ENCODE results near the gene ANKRD39. TPM values are rescaled to one million over a fixed set of nuclear protein-coding genes. Genes with fewer than 3 reads are reported as not detected.

The ANKRD39 gene
- total and polyA plus RNA-seq, 9 of the 15 experiments (the other 6 are each of a cell fraction or from before 2014, with no cell fraction given), result 8.2 to 33.1 (median 23.8) TPM

GRCh38 chr2:96870626-96871255, 12.9 kb upstream of the ANKRD39 start (continued):
- TF ChIP-seq VEZF1 (CRISPR knock-in tag; IDR thresholded peaks at IDR 0.05), result no peak
- TF ChIP-seq, protein P1, sequence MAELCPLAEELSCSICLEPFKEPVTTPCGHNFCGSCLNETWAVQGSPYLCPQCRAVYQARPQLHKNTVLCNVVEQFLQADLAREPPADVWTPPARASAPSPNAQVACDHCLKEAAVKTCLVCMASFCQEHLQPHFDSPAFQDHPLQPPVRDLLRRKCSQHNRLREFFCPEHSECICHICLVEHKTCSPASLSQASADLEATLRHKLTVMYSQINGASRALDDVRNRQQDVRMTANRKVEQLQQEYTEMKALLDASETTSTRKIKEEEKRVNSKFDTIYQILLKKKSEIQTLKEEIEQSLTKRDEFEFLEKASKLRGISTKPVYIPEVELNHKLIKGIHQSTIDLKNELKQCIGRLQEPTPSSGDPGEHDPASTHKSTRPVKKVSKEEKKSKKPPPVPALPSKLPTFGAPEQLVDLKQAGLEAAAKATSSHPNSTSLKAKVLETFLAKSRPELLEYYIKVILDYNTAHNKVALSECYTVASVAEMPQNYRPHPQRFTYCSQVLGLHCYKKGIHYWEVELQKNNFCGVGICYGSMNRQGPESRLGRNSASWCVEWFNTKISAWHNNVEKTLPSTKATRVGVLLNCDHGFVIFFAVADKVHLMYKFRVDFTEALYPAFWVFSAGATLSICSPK (IDR thresholded peaks at IDR 0.05; ENCODE audit: borderline replicate concordance), result no peak
- TF ChIP-seq TCF7 (IDR thresholded peaks at IDR 0.05; ENCODE audit: borderline replicate concordance), result no peak
- TF ChIP-seq SREBF2 (CRISPR knock-in tag; IDR thresholded peaks at IDR 0.05), result no peak
- TF ChIP-seq, protein P2, sequence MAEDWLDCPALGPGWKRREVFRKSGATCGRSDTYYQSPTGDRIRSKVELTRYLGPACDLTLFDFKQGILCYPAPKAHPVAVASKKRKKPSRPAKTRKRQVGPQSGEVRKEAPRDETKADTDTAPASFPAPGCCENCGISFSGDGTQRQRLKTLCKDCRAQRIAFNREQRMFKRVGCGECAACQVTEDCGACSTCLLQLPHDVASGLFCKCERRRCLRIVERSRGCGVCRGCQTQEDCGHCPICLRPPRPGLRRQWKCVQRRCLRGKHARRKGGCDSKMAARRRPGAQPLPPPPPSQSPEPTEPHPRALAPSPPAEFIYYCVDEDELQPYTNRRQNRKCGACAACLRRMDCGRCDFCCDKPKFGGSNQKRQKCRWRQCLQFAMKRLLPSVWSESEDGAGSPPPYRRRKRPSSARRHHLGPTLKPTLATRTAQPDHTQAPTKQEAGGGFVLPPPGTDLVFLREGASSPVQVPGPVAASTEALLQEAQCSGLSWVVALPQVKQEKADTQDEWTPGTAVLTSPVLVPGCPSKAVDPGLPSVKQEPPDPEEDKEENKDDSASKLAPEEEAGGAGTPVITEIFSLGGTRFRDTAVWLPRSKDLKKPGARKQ (CRISPR knock-in tag; IDR thresholded peaks at IDR 0.05), result no peak
- TF ChIP-seq ZNF3 (CRISPR knock-in tag; IDR thresholded peaks at IDR 0.05), result no peak
- no peak for TF ChIP-seq SMC3 (conservative IDR thresholded peaks at IDR 0.05; ENCODE audit: insufficient read depth, low read depth, low read length)
- TF ChIP-seq, protein P3, sequence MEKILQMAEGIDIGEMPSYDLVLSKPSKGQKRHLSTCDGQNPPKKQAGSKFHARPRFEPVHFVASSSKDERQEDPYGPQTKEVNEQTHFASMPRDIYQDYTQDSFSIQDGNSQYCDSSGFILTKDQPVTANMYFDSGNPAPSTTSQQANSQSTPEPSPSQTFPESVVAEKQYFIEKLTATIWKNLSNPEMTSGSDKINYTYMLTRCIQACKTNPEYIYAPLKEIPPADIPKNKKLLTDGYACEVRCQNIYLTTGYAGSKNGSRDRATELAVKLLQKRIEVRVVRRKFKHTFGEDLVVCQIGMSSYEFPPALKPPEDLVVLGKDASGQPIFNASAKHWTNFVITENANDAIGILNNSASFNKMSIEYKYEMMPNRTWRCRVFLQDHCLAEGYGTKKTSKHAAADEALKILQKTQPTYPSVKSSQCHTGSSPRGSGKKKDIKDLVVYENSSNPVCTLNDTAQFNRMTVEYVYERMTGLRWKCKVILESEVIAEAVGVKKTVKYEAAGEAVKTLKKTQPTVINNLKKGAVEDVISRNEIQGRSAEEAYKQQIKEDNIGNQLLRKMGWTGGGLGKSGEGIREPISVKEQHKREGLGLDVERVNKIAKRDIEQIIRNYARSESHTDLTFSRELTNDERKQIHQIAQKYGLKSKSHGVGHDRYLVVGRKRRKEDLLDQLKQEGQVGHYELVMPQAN (IDR thresholded peaks at IDR 0.05; ENCODE audit: borderline replicate concordance), result peak; percentile 68; the same call in 1 of the 2 replicates
- no peak for TF ChIP-seq ZBTB26 (CRISPR knock-in tag; IDR thresholded peaks at IDR 0.05)
- TF ChIP-seq ZBTB34 (CRISPR knock-in tag; IDR thresholded peaks at IDR 0.05), result no peak
- TF ChIP-seq, protein P4, sequence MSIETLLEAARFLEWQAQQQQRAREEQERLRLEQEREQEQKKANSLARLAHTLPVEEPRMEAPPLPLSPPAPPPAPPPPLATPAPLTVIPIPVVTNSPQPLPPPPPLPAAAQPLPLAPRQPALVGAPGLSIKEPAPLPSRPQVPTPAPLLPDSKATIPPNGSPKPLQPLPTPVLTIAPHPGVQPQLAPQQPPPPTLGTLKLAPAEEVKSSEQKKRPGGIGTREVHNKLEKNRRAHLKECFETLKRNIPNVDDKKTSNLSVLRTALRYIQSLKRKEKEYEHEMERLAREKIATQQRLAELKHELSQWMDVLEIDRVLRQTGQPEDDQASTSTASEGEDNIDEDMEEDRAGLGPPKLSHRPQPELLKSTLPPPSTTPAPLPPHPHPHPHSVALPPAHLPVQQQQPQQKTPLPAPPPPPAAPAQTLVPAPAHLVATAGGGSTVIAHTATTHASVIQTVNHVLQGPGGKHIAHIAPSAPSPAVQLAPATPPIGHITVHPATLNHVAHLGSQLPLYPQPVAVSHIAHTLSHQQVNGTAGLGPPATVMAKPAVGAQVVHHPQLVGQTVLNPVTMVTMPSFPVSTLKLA (conservative IDR thresholded peaks at IDR 0.05), result peak; percentile 13 to 30; a peak in 1 of 4 replicates
- TF ChIP-seq KAT7 (CRISPR knock-in tag; IDR thresholded peaks at IDR 0.05; ENCODE audit: borderline replicate concordance), result no peak

All from K562 (cell line).